H1 (cell line): ENCODE measurements around the gene KCNC1. TPM values are rescaled to one million over a fixed set of nuclear protein-coding genes. Genes with fewer than 3 reads are reported as not detected.

Experiments used
- CBX5 ChIP-seq: fragments of 300-800, 300-1000 bp; sonication (generic); IDR thresholded peaks from 2 replicates; pipeline ENCODE4 v1.7.1; 2016; ENCODE audit warnings: antibody characterized with exemption, low read length, low read depth
- POLR2A ChIP-seq, 2 experiments: IDR thresholded peaks; 1 replicate in 1 of 2; 2 replicates in 1 of 2; pipeline ENCODE4 v1.6.1; 2011; ENCODE audit warnings: low read depth in 2 of 2, low read length in 2 of 2, mild to moderate bottlenecking in 2 of 2; ENCODE audit errors: control extremely low read depth in 1 of 2
- POLR2AphosphoS5 ChIP-seq: IDR thresholded peaks from 2 replicates; pipeline ENCODE4 v1.6.1; 2011; ENCODE audit warnings: low read depth, low read length
- SAP30 ChIP-seq: fragments of 300-600 bp; sonication (generic); IDR thresholded peaks from 2 replicates; pipeline ENCODE4 v1.7.1; 2012; ENCODE audit warnings: low read length, moderate library complexity, mild to moderate bottlenecking, inconsistent platforms; ENCODE audit not compliant: insufficient read depth, insufficient replicate concordance
- SUZ12 ChIP-seq: fragments of 200-600 bp; sonication (generic); IDR thresholded peaks from 2 replicates; pipeline ENCODE4 v1.6.1; 2012; ENCODE audit warnings: mild to moderate bottlenecking, inconsistent platforms, low read length, moderate library complexity, mixed read lengths
- TAF1 ChIP-seq: IDR thresholded peaks from 2 replicates; pipeline ENCODE4 v1.6.1; 2011; ENCODE audit warnings: mild to moderate bottlenecking, low read depth, low read length
- polyA plus RNA-seq, 7 experiments: library from polyadenylated mRNA; depleted of rRNA in 3 of 7; stranded (reverse) in 5 of 7; unstranded in 2 of 7; fragments of >200 nt in 5 of 7; fragments of 200-250 nt in 2 of 7; gene quantifications; 1 replicate in 5 of 7; 2 replicates in 1 of 7; 4 replicates in 1 of 7; pipeline versions ENCODE4 v1.2.1 to v1.2.3, GENCODE V29; 2011 to 2013; ENCODE audit warnings: missing spikeins in 2 of 7, mixed read lengths in 2 of 7
- total RNA-seq: library from RNA; stranded (reverse); fragmentation: NEBNext Ultra II Directional; extraction: Animal tissue kit (Norgen Biotek cat#: 25700); gene quantifications from 2 replicates; pipeline ENCODE4 v1.2.1, GENCODE V29; 2021
- TF ChIP-seq, protein P1 (sequence below): fragments of 300-600 bp; sonication (generic); IDR thresholded peaks from 2 replicates; pipeline ENCODE4 v1.7.1; 2012; ENCODE audit warnings: low read length, moderate library complexity, mild to moderate bottlenecking, inconsistent platforms; ENCODE audit not compliant: insufficient replicate concordance
- TF ChIP-seq, protein P2 (sequence below), 3 experiments: IDR thresholded peaks; 1 replicate in 2 of 3; 2 replicates in 1 of 3; pipeline versions ENCODE4 v1.5.1 to v1.6.1; 2011; ENCODE audit warnings: low read length in 3 of 3, mild to moderate bottlenecking in 3 of 3, inconsistent platforms in 2 of 3, low read depth in 1 of 3, moderate library complexity in 1 of 3; ENCODE audit not compliant: insufficient read depth in 1 of 3; ENCODE audit errors: control extremely low read depth in 1 of 3

The KCNC1 gene
- total and polyA plus RNA-seq, 2 of the 8 experiments (the other 6 are each of a cell fraction or from before 2014, with no cell fraction given) = 0.11 to 0.26 TPM

DNA sequence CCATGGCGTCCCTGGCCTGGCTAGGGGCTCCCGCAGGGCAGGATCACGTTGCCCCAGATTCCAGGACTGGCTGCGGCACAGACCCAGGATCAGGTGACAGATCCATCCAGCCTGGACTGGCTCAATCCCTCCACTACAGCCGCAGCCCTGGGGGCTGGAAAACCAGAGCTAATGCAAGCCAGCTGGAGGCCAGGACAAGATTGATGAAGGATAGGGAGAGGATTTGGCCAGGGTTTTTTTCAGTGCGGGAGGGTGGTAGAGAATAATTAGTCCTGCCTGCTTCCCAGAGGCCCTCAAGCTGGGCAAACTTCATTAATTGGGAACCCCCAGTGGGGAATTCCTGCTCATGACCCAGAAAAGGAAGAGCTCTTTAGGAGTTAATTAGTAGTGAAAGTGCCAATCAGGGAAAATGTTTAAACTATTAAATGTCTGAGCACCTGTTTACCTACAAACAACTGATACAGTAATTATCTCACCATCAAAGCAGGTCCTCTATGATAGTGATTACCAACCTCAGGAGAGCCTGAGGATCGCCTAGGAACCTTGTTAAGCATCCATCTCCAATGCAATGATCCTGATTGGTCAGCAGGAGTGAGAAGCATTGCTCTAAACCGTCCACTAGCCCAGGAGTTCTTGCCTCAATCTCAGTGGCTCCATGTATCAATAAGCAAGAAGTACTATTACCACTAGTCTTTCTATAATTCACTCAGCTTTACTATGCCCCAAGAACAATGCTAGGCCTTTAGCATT is 48.2 kb upstream of the KCNC1 start (continued):
- TF ChIP-seq, protein P1, sequence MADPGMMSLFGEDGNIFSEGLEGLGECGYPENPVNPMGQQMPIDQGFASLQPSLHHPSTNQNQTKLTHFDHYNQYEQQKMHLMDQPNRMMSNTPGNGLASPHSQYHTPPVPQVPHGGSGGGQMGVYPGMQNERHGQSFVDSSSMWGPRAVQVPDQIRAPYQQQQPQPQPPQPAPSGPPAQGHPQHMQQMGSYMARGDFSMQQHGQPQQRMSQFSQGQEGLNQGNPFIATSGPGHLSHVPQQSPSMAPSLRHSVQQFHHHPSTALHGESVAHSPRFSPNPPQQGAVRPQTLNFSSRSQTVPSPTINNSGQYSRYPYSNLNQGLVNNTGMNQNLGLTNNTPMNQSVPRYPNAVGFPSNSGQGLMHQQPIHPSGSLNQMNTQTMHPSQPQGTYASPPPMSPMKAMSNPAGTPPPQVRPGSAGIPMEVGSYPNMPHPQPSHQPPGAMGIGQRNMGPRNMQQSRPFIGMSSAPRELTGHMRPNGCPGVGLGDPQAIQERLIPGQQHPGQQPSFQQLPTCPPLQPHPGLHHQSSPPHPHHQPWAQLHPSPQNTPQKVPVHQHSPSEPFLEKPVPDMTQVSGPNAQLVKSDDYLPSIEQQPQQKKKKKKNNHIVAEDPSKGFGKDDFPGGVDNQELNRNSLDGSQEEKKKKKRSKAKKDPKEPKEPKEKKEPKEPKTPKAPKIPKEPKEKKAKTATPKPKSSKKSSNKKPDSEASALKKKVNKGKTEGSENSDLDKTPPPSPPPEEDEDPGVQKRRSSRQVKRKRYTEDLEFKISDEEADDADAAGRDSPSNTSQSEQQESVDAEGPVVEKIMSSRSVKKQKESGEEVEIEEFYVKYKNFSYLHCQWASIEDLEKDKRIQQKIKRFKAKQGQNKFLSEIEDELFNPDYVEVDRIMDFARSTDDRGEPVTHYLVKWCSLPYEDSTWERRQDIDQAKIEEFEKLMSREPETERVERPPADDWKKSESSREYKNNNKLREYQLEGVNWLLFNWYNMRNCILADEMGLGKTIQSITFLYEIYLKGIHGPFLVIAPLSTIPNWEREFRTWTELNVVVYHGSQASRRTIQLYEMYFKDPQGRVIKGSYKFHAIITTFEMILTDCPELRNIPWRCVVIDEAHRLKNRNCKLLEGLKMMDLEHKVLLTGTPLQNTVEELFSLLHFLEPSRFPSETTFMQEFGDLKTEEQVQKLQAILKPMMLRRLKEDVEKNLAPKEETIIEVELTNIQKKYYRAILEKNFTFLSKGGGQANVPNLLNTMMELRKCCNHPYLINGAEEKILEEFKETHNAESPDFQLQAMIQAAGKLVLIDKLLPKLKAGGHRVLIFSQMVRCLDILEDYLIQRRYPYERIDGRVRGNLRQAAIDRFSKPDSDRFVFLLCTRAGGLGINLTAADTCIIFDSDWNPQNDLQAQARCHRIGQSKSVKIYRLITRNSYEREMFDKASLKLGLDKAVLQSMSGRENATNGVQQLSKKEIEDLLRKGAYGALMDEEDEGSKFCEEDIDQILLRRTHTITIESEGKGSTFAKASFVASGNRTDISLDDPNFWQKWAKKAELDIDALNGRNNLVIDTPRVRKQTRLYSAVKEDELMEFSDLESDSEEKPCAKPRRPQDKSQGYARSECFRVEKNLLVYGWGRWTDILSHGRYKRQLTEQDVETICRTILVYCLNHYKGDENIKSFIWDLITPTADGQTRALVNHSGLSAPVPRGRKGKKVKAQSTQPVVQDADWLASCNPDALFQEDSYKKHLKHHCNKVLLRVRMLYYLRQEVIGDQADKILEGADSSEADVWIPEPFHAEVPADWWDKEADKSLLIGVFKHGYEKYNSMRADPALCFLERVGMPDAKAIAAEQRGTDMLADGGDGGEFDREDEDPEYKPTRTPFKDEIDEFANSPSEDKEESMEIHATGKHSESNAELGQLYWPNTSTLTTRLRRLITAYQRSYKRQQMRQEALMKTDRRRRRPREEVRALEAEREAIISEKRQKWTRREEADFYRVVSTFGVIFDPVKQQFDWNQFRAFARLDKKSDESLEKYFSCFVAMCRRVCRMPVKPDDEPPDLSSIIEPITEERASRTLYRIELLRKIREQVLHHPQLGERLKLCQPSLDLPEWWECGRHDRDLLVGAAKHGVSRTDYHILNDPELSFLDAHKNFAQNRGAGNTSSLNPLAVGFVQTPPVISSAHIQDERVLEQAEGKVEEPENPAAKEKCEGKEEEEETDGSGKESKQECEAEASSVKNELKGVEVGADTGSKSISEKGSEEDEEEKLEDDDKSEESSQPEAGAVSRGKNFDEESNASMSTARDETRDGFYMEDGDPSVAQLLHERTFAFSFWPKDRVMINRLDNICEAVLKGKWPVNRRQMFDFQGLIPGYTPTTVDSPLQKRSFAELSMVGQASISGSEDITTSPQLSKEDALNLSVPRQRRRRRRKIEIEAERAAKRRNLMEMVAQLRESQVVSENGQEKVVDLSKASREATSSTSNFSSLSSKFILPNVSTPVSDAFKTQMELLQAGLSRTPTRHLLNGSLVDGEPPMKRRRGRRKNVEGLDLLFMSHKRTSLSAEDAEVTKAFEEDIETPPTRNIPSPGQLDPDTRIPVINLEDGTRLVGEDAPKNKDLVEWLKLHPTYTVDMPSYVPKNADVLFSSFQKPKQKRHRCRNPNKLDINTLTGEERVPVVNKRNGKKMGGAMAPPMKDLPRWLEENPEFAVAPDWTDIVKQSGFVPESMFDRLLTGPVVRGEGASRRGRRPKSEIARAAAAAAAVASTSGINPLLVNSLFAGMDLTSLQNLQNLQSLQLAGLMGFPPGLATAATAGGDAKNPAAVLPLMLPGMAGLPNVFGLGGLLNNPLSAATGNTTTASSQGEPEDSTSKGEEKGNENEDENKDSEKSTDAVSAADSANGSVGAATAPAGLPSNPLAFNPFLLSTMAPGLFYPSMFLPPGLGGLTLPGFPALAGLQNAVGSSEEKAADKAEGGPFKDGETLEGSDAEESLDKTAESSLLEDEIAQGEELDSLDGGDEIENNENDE = no peak
- TF ChIP-seq CBX5 (no peak), SUZ12 (no peak), POLR2A (IDR thresholded peaks at IDR 0.05; ENCODE audit: control extremely low read depth in 1 of 2, low read depth in 2 of 2, low read length in 2 of 2) (no peak), POLR2AphosphoS5 (no peak), TAF1 (no peak), SAP30 (no peak)
- TF ChIP-seq, protein P2, sequence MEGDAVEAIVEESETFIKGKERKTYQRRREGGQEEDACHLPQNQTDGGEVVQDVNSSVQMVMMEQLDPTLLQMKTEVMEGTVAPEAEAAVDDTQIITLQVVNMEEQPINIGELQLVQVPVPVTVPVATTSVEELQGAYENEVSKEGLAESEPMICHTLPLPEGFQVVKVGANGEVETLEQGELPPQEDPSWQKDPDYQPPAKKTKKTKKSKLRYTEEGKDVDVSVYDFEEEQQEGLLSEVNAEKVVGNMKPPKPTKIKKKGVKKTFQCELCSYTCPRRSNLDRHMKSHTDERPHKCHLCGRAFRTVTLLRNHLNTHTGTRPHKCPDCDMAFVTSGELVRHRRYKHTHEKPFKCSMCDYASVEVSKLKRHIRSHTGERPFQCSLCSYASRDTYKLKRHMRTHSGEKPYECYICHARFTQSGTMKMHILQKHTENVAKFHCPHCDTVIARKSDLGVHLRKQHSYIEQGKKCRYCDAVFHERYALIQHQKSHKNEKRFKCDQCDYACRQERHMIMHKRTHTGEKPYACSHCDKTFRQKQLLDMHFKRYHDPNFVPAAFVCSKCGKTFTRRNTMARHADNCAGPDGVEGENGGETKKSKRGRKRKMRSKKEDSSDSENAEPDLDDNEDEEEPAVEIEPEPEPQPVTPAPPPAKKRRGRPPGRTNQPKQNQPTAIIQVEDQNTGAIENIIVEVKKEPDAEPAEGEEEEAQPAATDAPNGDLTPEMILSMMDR (IDR thresholded peaks at IDR 0.05; ENCODE audit: control extremely low read depth in 1 of 3, insufficient read depth in 1 of 3, low read depth in 1 of 3, low read length in 3 of 3) = no peak
